GM23248 (cell line): ENCODE measurements around the gene TNFRSF1B. TPM values are rescaled to one million over a fixed set of nuclear protein-coding genes. Genes with fewer than 3 reads are reported as not detected.

Experiments
- DNase-seq: peaks from one replicate; pipeline ENCODE4 v3.0.0-alpha.2; 2015
- H2AFZ ChIP-seq: fragments of 200-600 bp; sonication (generic); 2 replicates; pipeline ENCODE4 v1.6.1; 2016; ENCODE audit warnings: antibody characterized with exemption
- H3F3A ChIP-seq: fragments of 200-600 bp; sonication (generic); 2 replicates; pipeline ENCODE4 v1.6.1; 2016; ENCODE audit warnings: mild to moderate bottlenecking, antibody characterized with exemption, mixed run types; ENCODE audit not compliant: insufficient read depth
- H3K27ac ChIP-seq: fragments of 200-600 bp; sonication (generic); 2 replicates; pipeline ENCODE4 v1.5.1; 2016; ENCODE audit warnings: mild to moderate bottlenecking
- H3K27me3 ChIP-seq: fragments of 200-600 bp; sonication (generic); replicated peaks from 2 replicates; pipeline ENCODE4 v1.6.1; 2016; ENCODE audit warnings: mild to moderate bottlenecking; ENCODE audit not compliant: insufficient read depth
- H3K36me3 ChIP-seq: fragments of 200-600 bp; sonication (generic); 2 replicates; pipeline ENCODE4 v1.6.1; 2016; ENCODE audit warnings: low read depth, mild to moderate bottlenecking
- H3K4me1 ChIP-seq: fragments of 200-600 bp; sonication (generic); 2 replicates; pipeline ENCODE4 v1.6.1; 2016; ENCODE audit warnings: mild to moderate bottlenecking; ENCODE audit not compliant: insufficient read depth
- H3K4me2 ChIP-seq: fragments of 200-600 bp; sonication (generic); one replicate; pipeline ENCODE4 v1.6.1; 2016; ENCODE audit warnings: mild to moderate bottlenecking; ENCODE audit not compliant: unreplicated experiment
- H3K4me3 ChIP-seq: fragments of 200-600 bp; sonication (generic); 2 replicates; pipeline ENCODE4 v1.5.1; 2016; ENCODE audit warnings: mild to moderate bottlenecking
- H3K79me2 ChIP-seq: fragments of 200-600 bp; sonication (generic); 2 replicates; pipeline ENCODE4 v1.6.1; 2016; ENCODE audit warnings: mild to moderate bottlenecking; ENCODE audit not compliant: insufficient read depth
- H3K9ac ChIP-seq: fragments of 200-600 bp; sonication (generic); 2 replicates; pipeline ENCODE4 v1.6.1; 2016; ENCODE audit warnings: mild to moderate bottlenecking
- H3K9me2 ChIP-seq: fragments of 200-600 bp; sonication (generic); 2 replicates; pipeline ENCODE4 v1.6.1; 2016; ENCODE audit warnings: mixed run types, mild to moderate bottlenecking, moderate library complexity; ENCODE audit not compliant: insufficient read depth
- H3K9me3 ChIP-seq: fragments of 200-600 bp; sonication (generic); one replicate; pipeline ENCODE4 v1.6.1; 2017; ENCODE audit warnings: low read depth
- H4K20me1 ChIP-seq: fragments of 200-600 bp; sonication (generic); 2 replicates; pipeline ENCODE4 v1.6.0; 2016; ENCODE audit not compliant: insufficient read depth
- EZH2 ChIP-seq: fragments of 200-600 bp; sonication (generic); IDR thresholded peaks from 2 replicates; pipeline ENCODE4 v1.6.1; 2018; ENCODE audit warnings: antibody characterized with exemption, mild to moderate bottlenecking; ENCODE audit not compliant: insufficient read depth, poor library complexity, severe bottlenecking
- EZH2phosphoT487 ChIP-seq: fragments of 200-600 bp; sonication (generic); IDR thresholded peaks from 2 replicates; pipeline ENCODE4 v1.6.1; 2018; ENCODE audit warnings: antibody characterized with exemption, moderate library complexity, mild to moderate bottlenecking, low read depth; ENCODE audit not compliant: insufficient read depth
- WGBS, 2 experiments: methylation state at CpG; one replicate each; pipeline ENCODE4 v1.1.6; 2015 to 2017; ENCODE audit warnings: low lambda C conversion rate in 2 of 2, low coverage in 1 of 2; ENCODE audit errors: missing lambda C conversion rate in 2 of 2; 5-methylcytosine and 5-hydroxymethylcytosine counted together
- in situ Hi-C: fragments of 300-500 bp; cut with MboI; formaldehyde crosslinking; loops from 2 replicates; pipeline ENCODE4 v1.15.0; 2020
- polyA plus RNA-seq: library from polyadenylated mRNA; unstranded; fragments of >200 nt; fragmentation: Nextera tagmentation; extraction: Ambion mirVana; gene quantifications from 2 replicates; pipeline ENCODE4 v1.2.1, GENCODE V29; 2016
- total RNA-seq: library from RNA; depleted of rRNA; stranded (reverse); fragments of >200 nt; shearing (Covaris generic); gene quantifications from 2 replicates; pipeline ENCODE4 v1.2.3, GENCODE V29; 2014

Gene TNFRSF1B
- total and polyA plus RNA-seq, 2 experiments from 2014 or later, result 1.1 to 2.9 TPM

DNA sequence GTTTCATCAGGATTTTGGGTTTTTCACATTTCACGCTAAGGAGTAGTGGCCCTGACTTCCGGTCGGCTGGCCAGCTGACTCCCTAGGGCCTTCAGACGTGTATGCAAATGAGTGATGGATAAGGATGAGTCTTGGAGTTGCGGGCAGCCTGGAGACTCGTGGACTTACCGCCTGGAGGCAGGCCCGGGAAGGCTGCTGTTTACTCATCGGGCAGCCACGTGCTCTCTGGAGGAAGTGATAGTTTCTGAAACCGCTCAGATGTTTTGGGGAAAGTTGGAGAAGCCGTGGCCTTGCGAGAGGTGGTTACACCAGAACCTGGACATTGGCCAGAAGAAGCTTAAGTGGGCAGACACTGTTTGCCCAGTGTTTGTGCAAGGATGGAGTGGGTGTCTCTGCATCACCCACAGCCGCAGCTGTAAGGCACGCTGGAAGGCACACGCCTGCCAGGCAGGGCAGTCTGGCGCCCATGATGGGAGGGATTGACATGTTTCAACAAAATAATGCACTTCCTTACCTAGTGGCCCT lies 23.1 kb upstream of the TNFRSF1B start:
- Histone ChIP-seq H3K4me2 (no peak overlapping the region), H4K20me1 (no peaks in the 10 kb centered on the region), H3K4me3 (no peak overlapping the region), H3K9ac (no peak overlapping the region), H2AFZ (no peak overlapping the region), H3K79me2 (no peaks in the 10 kb centered on the region), H3K27me3 (no peaks in the 10 kb centered on the region), H3K4me1 (0 out of 2 replicates have a peak, but pooled peaks cover 3% of the 10 kb centered on the region), H3K9me2 (no peaks in the 10 kb centered on the region), H3F3A (no peaks in the 10 kb centered on the region), H3K27ac (no peak overlapping the region; the same call in 1 of the 2 replicates), H3K36me3 (no peaks in the 10 kb centered on the region), H3K9me3 (no peaks in the 10 kb centered on the region)
- no peak for TF ChIP-seq EZH2
- no peak for TF ChIP-seq EZH2phosphoT487
- WGBS, 2 experiments, result 73 to 77% methylated on average over 17 of the region's 17 CpGs
- in situ Hi-C loops, result no loop called here
- DNase-seq, result peak; percentile 78

DNA sequence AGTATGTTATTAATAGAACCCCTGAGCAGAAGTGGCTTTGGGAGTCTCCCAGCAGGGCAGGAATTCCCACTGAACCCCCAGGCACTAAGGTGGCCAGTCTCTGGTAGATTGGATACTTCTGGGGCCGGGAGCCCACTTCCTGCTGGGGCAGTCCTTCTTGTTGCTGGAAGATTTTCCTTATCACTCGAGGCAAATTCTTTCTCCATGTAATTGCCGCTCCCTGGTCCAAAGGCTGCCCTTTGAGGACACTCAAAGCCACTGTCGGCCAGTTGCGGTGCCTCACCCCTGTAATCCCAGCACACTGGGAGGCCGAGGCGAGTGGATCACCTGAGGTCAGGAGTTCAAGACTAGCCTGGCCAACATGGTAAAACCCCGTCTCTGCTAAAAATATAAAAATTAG lies 22.6 kb upstream of the TNFRSF1B start:
- 95 to 96% methylated on average over 8 of the region's 8 CpGs for WGBS, 2 experiments
- Histone ChIP-seq H3K36me3 (no peaks in the 10 kb centered on the region), H3K9ac (no peak overlapping the region), H2AFZ (no peak overlapping the region), H3K4me1 (0 out of 2 replicates have a peak, but pooled peaks cover 3% of the 10 kb centered on the region), H3K9me2 (no peaks in the 10 kb centered on the region), H3F3A (no peaks in the 10 kb centered on the region), H3K27ac (no peak overlapping the region; the same call in 1 of the 2 replicates), H3K4me3 (no peak overlapping the region), H3K4me2 (no peak overlapping the region), H3K9me3 (no peaks in the 10 kb centered on the region), H3K79me2 (no peaks in the 10 kb centered on the region), H4K20me1 (no peaks in the 10 kb centered on the region), H3K27me3 (no peaks in the 10 kb centered on the region)
- TF ChIP-seq EZH2phosphoT487 (no peak), EZH2 (no peak)
- in situ Hi-C loops, result no loop called here
- no peak for DNase-seq

DNA sequence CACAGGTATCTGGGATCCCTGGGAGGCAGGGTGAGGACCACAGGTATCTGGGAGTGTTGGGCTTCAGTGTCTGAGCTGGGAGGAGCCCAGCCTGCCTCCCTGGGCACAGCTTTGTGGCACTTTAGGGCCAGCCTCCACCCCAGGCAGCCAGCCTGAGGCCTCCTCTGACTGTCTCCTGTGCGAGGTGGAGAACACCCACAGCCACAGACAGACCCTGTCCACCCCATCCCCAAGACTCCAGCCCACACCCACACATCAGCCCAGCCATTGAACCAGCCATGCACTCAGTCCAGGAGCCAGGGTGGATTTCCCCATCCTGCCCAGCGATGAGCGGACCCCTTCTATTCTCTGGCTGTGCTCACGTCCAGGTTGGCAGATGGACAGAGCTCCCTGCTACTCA lies 21.8 kb upstream of the TNFRSF1B start:
- Histone ChIP-seq H3K36me3 (no peaks in the 10 kb centered on the region), H2AFZ (no peak overlapping the region), H3K27ac (no peak overlapping the region), H3K27me3 (no peaks in the 10 kb centered on the region), H3K4me1 (0 out of 2 replicates have a peak, but pooled peaks cover 3% of the 10 kb centered on the region), H3K4me2 (no peak overlapping the region), H4K20me1 (no peaks in the 10 kb centered on the region), H3F3A (no peaks in the 10 kb centered on the region), H3K9me3 (no peaks in the 10 kb centered on the region), H3K9me2 (no peaks in the 10 kb centered on the region), H3K4me3 (no peak overlapping the region), H3K79me2 (no peaks in the 10 kb centered on the region), H3K9ac (no peak overlapping the region)
- DNase-seq, result no peak
- TF ChIP-seq EZH2phosphoT487 (no peak), EZH2 (no peak)
- in situ Hi-C loops, result no loop called here
- WGBS, 2 experiments, result 97 to 99% methylated on average over 4 of the region's 4 CpGs

DNA sequence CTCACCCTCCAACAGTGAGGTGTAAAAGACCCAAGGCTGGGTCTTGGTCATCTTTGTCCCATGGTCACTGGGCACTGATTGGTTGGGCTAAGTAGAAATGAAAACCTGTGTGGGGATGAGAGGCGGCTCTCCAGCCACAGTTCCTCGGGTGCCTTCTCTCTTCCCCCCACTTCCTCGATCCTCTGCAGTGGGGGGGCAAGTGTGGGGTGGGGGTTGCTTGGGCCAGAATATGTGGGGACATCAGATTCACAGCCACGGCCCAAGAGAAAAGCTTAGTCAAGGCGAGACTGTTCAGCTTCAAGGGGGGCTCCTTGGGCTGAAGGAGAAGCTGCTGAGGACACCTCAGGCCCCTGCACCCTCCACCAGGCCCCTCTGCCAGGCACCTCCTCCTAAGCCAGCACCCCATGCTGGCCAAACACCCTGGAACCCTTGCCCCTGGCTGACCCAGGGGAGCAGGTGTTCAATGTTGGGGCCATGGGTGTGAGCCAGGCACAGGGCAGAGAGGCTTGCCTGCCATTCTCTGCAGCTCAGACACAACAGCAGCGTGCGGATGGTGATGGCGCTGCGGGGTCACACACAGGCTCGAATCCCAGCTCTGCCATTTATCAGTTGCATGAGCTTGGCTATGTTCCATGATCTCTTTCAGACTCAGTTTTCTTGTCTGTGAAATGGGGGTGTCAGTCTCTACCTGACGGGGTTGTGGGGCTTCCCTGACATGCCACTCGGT lies 21.0 kb upstream of the TNFRSF1B start:
- in situ Hi-C loops, result no loop called here
- no peak for DNase-seq
- no peak overlapping the region for H3K4me3 ChIP-seq
- no peak overlapping the region for H3K9ac ChIP-seq
- TF ChIP-seq EZH2phosphoT487 (no peak), EZH2 (no peak)
- no peak overlapping the region for H3K27ac ChIP-seq
- 0 out of 2 replicates have a peak, but pooled peaks cover 3% of the 10 kb centered on the region for H3K4me1 ChIP-seq
- H3K4me2 ChIP-seq, result no peak overlapping the region
- no peak overlapping the region for H2AFZ ChIP-seq
- no peaks in the 10 kb centered on the region for H3K9me2 ChIP-seq
- no peaks in the 10 kb centered on the region for H3K36me3 ChIP-seq
- H3F3A ChIP-seq, result no peaks in the 10 kb centered on the region
- H3K79me2 ChIP-seq, result no peaks in the 10 kb centered on the region
- WGBS, 2 experiments, result 89 to 94% methylated on average over 10 to 12 of the region's 12 CpGs
- no peaks in the 10 kb centered on the region for H3K9me3 ChIP-seq
- no peaks in the 10 kb centered on the region for H3K27me3 ChIP-seq
- H4K20me1 ChIP-seq, result no peaks in the 10 kb centered on the region
